Uterus (tissue), 2 donors: ENCODE data around the gene ARHGAP12.

Experiments used
- CTCF ChIP-seq, 4 experiments: fragments of 200-600 bp in 2 of 4; fragments of 450-650 bp in 2 of 4; sonication (generic) in 2 of 4; IDR thresholded peaks; one replicate each; pipeline ENCODE4 v1.5.1; 2016 to 2019; ENCODE audit warnings: antibody characterized with exemption in 4 of 4, mild to moderate bottlenecking in 2 of 4, moderate library complexity in 1 of 4
- POLR2A ChIP-seq, 2 donors: fragments of 450-650 bp; IDR thresholded peaks; one replicate each; pipeline ENCODE4 v1.6.1; 2016; ENCODE audit warnings: antibody characterized with exemption in 2 of 2, mild to moderate bottlenecking in 1 of 2, moderate library complexity in 1 of 2

GRCh38 chr10:31978156-31978483, 49.5 kb upstream of the ARHGAP12 start:
- TF ChIP-seq POLR2A (IDR thresholded peaks at IDR 0.05) (no peak), CTCF (IDR thresholded peaks at IDR 0.05) (no peak)
